ENCODE data around the gene GFM2.
"Not testable (repeated sequence)": the region's sequence is repeated elsewhere in the genome, so short reads cannot be mapped to it uniquely, and the experiment has no call there.

Gene GFM2

DNA sequence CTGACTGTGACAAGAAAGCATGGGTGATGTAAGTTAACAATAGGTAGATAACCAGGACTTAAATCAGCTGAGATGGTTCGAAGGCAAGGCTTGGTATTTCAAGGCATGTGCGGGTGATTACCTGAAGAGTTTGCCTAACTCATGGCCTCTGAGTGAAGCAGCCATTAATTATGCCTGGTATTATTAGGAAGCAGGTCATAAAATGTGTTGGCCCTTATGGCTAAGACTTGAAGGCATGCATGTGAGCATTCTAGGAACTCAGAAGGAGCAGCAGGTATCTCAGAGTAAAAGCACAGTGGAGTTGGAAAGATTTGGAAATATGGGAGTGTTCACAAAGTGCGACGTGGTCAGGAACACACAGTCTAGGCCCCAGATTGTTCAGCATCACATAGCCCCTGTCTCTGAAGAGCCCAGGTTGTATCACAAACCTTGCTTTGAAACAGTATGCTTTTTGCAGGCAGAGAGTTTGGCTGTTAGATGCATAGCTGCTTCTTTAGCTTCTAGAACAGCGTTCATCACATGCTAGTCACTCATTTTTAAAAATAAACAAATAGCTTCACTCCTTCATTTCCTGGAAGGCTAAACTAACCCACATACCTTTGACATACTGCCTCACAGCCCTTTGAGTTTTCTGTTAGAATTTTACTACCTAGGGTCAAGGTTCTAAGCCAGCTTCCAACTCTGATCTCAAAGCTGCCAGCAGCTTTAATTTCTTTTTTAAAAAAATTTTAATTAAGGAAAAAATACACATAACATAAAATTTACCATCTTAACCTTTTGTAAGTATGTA lies 79.8 kb downstream of the GFM2 start:
- DNase-seq, result no peak

DNA sequence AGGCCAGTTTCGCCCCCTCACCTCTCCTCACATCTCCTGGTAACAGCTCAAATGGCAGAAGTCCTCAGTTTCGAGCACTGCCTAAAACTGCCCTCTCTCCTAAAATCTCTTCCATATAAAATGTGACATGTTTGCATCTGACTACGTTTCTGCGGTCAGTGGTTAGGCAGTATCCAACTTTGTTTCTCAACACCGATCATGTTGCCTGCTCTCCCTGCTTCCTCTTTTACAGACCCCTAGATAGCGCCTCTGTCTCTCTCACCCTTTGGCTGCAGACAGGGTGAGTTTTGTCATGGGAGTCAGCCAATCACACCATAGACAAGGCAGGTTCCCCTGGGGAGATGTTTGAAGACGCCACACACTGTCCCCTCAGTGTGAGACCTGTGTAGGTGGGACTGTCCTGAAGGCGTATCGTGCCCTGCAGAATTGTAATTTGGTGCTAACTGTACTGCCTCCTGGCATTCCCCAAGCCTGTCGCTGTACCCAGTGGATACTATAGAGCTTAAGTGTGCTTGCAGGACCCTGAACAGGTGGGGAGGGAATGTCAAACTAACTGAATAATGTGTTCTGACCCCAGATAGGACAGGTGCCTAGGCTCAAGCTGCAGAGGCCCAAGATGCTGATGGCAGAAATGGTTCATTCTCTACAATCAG lies 80.8 kb downstream of the GFM2 start:
- no peak for DNase-seq

DNA sequence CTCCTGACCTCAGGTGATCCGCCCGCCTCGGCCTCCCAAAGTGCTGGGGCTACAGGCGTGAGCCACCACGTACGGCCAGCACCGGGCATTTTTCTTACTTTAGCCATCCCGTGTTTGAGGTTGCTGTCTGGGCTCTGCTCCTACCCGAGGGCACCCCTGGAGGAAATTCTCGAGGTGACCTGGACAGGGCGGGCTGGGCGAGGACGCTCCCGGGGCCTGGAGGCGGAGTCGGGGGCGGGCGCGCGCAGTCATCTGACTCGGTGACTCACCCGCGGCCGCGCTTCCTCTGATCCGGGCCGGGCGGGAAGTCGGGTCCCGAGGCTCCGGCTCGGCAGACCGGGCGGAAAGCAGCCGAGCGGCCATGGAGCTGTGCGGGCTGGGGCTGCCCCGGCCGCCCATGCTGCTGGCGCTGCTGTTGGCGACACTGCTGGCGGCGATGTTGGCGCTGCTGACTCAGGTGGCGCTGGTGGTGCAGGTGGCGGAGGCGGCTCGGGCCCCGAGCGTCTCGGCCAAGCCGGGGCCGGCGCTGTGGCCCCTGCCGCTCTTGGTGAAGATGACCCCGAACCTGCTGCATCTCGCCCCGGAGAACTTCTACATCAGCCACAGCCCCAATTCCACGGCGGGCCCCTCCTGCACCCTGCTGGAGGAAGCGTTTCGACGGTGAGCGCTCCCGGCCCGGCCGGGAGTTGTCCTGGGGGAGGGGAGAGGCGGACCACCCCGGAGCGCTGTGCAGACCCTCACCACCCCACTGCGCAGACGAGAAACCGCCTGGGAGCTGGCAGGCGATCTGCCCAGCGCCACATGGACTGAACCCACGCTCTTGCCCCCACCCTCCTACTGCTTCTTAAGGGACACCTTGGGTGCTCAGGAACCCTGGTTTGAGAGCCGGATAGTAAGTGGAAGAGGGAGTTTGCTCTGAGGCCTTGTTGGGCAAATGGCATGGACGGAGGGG lies 81.7 kb downstream of the GFM2 start, which contains the start of gene HEXB:
Gene HEXB, plus strand, starts transcription at position 334 of the 952 bp plus-strand sequence. Its CDS starts 28 bp downstream, at position 362.
- peak; percentile 85 for DNase-seq

DNA sequence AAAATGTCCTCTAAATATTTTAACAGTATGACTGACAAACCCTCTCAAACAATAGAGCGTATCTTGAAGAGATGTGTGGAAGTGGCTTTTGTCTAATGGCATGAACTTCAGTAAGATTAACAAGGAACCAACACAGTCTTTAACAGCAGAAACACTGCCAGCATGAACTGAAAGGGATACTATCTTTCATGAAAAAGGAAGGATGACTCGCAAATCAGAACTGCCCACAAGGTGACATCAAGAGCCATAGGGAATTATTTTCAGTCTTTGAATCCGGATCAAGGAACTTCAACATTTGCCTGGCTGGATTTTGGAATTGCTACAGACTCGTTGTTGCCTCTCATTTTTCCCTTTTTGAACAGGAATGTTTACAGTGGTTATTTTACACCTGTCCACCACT lies 87.0 kb downstream of the GFM2 start:
- DNase-seq, result no peak

DNA sequence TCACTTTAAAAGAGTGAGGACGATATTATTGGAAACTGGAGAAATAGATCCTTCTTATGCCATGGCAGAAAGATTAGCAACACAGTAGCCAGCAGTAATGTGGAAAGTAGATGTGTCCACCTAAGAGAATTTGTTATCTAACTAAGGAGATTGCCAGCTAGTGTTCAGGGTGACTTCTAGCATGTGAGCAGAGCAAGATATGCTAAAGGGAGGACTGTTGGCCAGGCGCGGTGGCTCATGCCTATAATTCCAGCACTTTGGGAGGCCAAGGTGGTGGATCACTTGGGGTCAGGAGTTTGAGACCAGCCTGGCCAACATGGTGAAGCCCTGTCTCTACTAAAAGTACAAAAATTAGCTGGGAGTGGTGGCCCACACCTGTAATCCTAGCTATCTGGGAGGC lies 87.6 kb downstream of the GFM2 start:
- not testable (repeated sequence) for DNase-seq

DNA sequence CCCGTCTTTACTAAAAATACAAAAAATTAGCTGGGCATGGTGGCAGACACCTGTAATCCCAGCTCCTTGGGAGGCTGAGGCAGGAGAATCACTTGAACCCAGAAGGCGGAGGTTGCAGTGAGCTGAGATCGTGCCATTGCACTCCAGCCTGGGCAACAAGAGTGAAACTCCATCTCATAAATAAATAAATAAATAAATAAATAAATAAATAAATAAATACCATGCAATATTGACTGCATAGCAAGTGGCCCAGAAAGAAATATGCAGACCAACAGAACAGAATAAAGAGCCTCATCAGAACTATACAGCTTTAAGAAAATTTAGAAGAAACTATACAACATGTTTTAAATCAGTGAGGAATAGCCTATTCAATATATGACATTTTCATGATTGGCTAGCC lies 88.8 kb downstream of the GFM2 start:
- not testable (repeated sequence) for DNase-seq

DNA sequence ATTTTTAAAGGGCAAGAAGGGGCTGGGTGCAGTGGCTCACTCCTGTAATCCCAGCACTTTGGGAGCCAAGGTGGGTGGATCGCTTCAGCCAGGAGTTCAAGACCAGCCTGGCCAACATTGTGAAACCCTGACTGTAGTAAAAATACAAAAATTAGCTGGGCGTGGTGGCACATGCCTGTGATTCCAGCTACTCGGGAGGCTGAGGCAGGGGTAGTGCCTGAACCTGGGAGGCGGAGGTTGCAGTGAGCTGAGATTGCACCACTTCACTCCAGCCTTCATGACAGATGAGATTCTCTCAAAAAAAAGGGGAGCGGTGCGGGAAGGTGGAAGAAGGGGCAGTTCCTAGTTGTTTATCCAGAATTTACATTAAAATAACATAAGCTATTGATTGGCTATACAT lies 90.5 kb downstream of the GFM2 start:
- not testable (repeated sequence) for DNase-seq

DNA sequence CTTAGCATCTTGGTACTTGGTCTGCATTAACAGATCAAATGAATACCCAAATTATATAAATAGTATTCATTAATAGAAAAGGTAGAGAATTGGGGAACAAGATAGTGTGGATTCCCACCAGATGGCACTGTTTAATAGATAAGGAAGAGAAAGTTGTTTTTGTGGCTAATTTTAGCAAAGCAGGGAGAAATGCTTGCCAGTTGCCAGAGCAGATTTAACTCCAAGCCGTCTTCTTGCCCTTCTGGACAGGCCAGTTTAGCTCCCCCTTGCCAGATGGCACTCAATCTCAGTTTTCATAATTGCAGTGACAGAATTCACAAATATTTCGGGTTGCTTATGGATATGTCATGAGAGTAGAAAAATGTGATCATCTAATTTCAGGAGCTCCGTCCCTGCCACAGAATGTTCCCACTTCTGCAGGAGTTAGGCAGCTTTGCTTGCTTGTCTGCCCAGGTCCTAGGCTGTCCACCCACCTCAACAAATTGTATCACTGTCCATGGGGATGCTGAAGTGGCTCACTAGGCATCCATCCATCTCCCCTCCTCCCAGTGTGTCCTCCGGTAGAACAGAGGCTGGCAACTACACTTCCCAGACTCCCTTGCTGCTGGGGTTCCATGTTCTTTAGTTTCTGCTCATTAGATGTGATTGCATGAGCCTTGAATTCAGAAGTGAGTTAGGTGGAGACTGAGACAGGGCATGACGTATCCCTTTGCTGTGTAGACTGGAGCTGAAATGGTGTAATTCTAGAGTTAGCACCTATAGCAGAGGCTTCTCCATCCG lies 93.7 kb downstream of the GFM2 start:
- no peak for DNase-seq

DNA sequence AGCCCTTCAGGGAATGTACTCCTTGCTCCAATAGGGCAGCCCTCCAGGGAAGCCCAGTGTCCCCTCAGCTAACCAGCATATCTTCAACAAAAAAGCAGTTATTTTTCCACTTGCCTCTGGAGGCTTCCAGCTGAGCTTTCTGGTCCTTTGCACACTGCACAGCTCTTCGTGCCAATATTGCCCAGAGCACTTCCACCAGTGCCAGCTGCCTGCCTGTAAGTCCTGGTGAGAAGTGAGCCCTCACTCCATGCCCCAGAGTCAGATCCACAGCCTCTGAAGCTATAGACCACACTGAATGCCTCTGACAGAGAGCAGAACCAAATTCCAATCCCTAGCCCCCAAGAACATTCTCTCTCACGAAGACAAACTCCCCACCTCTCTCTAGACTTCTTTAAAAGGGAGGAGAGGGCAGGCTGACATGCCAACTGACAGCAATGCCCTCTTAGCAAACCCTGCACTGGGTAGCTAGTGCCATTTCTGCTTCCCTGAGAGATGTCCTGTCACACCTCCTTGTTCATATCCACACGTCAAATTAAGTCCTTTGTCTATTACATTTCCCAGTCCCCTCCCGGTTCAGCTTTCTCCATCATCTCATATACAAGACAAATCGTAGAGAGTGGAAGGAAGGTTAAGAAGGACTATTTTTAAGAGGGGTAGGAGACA lies 94.6 kb downstream of the GFM2 start:
- DNase-seq, result no peak
